HTR-8/SVneo (cell line): ENCODE results near the gene UBE2K.
"Not testable (repeated sequence)": the region's sequence is repeated elsewhere in the genome, so short reads cannot be mapped to it uniquely, and the experiment has no call there.

Experiments
- DNase-seq: peaks from one replicate; pipeline ENCODE4 v3.0.0; 2011; ENCODE audit warnings: low spot score, mixed read lengths; ENCODE audit not compliant: insufficient read length
- FAIRE-seq: peaks from 2 replicates; lab custom pipeline; 2011; peaks lifted over from hg19 to GRCh38; lab: Jason Lieb, UNC

UBE2K gene

DNA sequence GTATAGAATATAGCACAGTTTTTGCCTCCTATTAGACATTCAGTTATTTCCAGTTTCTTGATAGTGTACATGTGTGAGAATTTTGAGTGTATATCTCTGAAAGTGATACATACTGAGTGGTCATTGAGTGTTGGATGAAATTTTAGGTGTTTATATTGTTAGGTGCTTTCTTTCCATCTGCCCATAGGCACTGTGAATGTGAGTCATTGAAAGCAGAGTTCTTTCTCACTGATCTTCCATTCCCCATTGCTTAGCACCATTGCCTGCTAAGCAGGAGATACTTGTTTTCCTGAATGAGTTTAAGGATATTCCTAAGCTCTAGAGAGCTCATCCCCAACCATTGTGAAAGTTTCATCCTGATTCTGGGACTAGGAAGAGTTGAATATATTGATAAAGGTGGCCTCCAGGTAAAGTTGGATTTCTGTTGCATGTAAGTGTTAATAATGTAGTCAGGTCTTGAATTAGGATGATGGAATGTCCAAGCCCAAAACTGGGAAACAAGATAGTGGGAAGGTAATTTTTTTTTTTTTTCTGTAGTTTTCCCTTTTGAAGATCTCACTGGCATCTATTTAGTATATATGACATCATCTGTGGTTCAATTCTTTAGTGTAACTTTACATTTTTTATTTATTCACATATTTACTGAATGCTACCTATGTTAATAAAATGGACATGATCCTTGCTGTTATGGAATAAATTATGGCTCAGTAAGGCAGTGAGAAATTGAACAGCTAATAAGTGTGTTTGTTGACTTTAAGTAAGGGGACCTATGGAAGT is 22.1 kb downstream of the UBE2K start:
- FAIRE-seq: no peak
- DNase-seq: no peak

GRCh38 chr4:39721273-39721672 is 23.3 kb downstream of the UBE2K start:
- not testable (repeated sequence) for FAIRE-seq

GRCh38 chr4:39721788-39722187 is 23.9 kb downstream of the UBE2K start:
- DNase-seq (no peak), FAIRE-seq (no peak)

More at GRCh38 chr4:39721273-39721672, 23.3 kb downstream of the UBE2K start:
- DNase-seq: not testable (repeated sequence)

GRCh38 chr4:39729557-39729956 is 31.6 kb downstream of the UBE2K start:
- DNase-seq (no peak), FAIRE-seq (no peak)

GRCh38 chr4:39730072-39730471 is 32.1 kb downstream of the UBE2K start:
- FAIRE-seq: no peak
- no peak for DNase-seq

GRCh38 chr4:39731908-39732307 is 34.0 kb downstream of the UBE2K start:
- DNase-seq: no peak
- no peak for FAIRE-seq

GRCh38 chr4:39732728-39733127 is 34.8 kb downstream of the UBE2K start:
- DNase-seq (peak; percentile 53), FAIRE-seq (no peak)

GRCh38 chr4:39739591-39739990 is 41.7 kb downstream of the UBE2K start:
- DNase-seq, FAIRE-seq: not testable (repeated sequence)

DNA sequence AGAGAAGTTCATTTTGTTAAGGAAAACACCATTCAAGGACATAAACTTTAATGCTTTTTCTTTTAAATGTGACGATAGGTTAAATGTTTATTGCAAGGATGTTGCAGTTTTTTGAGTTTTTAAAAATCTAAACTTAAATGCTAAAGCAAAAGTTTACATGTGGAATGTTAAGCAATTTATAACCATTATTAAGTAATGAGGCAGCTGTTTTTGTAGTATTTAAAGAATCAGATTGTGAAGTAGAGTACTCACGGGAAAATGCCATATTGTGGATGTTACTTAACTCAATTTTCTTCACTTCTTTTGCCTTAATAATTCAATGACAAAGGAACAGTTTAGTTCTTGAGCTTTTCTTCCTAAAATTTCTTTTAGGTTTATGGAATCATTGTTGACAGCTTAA is 43.5 kb downstream of the UBE2K start:
- FAIRE-seq (no peak), DNase-seq (no peak)

DNA sequence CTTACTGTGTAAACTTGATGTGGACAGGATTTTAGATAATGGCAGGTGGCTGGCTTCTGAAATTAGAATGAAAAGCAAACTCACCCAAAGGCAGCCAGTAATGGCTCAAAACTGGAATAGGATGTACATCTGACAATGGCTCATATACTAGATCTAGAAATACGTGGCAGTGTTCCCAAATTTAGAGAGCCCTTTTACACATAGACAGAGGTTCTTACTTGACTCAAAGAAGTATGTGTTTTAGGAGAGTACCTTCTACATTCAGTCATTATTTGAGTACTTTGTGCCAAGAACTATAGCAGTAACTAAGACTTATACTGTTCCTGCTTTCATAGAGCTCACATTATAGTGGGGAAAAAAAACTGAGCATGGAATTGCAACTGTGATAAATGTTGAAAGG is 48.0 kb downstream of the UBE2K start:
- FAIRE-seq (no peak), DNase-seq (no peak)

DNA sequence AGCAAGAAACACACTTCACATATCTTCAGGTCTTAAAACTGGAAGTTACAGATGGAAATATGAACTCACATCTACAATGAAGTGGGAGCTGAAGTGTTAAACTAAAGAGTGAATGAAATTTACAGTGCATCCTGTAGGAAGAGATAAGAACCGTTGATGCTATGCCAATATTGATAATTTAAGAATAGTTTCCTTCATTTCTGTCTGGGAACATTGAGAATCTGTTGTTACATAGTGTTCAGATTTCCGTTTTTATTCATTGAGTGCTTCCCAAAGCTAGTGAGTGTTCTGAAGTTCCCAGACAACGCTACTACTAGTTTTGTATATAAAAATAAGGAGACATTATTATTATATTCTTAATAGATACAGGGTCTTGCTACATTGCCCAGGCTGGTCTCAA is 52.3 kb downstream of the UBE2K start:
- DNase-seq (no peak), FAIRE-seq (no peak)

DNA sequence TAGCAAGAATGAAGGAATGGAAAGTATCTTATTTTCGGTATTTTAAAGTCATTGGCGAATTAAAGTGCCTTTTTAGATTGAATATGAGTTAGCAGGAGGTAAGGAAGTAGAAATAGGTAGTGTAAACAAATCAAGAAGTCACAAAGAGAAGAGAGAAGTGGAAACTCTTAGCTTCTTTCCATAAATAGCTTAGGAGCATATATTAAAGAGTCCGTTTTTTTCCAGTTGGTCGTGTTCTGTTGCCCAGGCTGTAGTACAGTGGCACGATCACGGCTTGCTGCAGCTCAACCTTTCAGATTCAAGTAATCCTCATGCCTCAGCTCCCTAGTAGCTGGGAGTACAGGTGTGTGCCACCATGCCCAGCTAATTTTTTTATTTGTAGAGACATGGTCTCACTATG is 56.4 kb downstream of the UBE2K start:
- no peak for FAIRE-seq
- no peak for DNase-seq

GRCh38 chr4:39756159-39756558 is 58.2 kb downstream of the UBE2K start:
- no peak for DNase-seq
- FAIRE-seq: no peak

GRCh38 chr4:39758176-39758575 is 60.2 kb downstream of the UBE2K start:
- FAIRE-seq: no peak

DNA sequence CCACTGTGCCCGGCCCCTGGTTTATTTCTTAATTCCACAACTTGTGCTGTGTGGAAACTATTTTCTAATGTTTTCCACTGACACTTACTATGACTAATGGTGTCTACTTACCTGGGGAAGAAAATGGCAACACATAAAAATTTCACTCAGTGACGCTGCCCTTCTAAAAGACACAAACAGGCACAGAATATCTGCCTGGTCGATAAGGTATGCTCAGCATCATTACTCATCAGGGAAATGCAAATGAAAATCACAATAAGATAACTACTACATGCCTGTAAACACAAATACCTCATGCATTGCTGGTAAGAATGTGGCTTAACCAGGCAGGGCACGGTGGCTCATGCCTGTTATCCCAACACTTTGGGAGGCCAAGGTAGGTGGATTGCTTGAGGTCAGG is 61.6 kb downstream of the UBE2K start:
- FAIRE-seq (no peak), DNase-seq (no peak)

More at GRCh38 chr4:39758176-39758575, 60.2 kb downstream of the UBE2K start:
- DNase-seq: no peak

DNA sequence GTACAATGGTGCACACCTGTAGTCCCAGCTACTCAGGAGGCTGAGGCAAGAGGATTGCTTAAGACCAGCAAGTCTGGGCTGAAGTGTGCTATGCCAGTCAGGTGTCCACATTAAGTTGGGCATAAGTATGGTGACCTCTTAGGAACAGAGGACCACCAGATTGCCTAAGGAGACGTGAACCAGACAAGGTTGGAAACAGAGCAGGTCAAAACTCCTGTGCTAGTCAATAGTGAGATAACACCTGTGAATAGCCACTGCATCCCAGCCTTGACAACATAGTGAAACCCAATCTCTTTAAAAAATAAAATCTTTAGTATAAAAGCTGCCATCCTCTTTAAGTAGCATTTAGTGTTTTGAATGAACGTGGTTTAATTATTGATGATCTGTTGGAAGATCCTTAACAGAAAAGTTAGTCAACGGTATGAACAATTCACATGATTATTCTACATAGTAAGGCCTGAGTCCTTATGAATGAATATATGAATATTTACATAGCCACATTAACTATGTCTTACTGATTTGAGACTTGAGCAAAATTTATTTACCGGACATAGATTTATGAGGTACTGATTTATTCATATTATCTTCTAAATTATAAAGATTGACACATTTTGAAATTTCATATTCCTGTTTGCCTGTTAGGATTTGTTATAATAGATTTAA is 63.2 kb downstream of the UBE2K start:
- FAIRE-seq (no peak), DNase-seq (no peak)

DNA sequence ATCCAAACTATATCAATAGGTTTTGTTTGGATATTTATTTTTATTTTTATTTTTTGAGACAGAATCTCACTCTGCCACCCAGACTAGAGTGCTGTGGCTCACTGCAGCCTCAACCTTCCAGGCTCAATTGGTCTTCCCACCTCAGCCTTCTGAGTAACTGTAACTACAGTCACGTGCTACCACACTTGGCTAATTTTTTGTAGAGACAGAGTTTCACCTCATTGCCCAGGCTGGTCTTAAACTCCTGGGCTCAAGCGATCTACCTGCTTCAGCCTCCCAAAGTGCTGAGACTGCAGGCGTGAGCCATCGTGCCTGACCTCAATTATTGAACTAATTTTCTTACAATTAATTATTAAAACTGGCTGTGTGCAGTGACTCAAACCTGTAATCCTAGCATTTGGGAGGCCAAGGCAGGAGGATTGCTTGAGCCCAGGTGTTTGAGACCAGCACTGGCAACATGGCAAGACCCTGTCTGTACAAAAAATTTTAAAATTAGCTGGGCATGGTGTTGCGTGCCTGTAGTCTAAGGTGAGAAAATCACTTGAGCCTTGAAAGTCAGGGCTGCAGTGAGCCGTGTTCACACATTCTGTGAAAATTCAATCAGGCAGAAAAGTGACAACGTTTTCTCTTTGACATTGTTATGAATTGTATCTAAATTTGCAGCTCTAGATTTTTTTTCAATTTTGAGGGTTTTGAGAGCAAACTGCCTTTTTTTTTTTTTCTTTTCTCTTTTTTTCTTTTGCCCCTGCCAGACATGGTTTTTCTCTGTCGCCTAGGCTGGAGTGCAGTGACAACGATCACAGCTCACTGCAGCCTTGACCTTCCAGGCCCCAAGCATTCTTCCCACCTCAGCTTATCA is 66.0 kb downstream of the UBE2K start:
- FAIRE-seq: no peak
- no peak for DNase-seq

DNA sequence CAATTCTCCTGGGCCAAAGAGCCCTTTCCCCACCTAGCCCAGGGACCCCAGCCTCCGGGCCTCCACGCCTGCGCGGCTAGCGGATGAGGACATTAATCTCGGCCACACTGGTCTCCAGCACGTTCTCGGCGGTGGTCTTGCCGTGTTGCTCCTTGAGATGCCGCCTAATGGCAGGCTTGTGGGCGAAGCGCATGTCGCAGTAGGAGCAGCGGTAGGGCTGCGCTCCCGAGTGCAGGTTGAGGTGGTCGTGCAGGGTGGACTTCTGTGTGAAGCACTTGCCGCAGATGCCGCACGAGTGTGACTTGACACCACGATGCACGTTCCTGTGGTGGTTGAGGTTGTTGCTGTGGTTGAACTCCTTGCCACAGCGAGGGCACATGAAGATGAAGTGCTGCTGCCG is 72.1 kb downstream of the UBE2K start:
- DNase-seq (no peak), FAIRE-seq (peak; percentile 44)

- no peak for FAIRE-seq
- DNase-seq: no peak
Observed at GRCh38 chr4:39770471-39770870, 72.5 kb downstream of the UBE2K start.

DNA sequence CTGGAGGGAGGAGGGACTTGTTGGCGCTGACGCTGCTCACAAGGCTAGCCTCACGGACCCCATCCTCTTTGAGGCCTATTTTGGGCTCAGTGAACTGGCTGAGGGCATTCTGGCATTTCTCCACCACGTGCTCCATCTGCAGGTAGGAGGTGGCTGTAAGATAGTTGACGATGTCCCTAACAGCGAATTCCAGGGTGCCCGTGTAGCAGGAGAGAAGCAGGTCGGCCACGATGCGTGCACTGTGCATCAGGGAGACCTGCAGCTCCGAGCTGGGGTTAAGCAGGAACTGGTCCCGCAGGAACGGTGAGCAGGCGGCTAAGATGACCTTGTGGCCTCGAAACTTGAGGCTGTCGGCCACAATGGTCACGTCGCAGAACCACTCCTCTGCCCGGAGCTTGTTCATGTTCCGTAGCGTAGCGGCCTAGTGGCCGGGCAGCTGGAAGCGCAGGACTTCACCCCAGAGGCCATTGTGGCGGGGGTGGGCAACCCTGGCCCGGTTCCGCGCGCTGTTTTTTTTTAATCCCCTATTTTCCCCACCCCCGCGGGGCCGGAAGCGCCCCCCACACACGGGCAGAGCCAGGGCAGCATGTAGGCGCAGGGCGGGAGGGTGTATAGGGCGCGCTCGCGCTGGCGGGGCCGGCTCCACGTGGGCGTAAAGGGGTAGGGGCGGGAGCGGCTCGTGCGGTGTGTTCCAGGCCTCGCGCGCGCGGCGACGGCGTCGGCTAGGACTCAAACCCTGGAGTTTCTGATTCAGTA is 73.2 kb downstream of the UBE2K start:
- FAIRE-seq (no peak), DNase-seq (no peak)
